ENCODE measurements around the gene VRK1. TPM values are rescaled to one million over a fixed set of nuclear protein-coding genes. Genes with fewer than 3 reads are reported as not detected.

Gene VRK1
- total RNA-seq, 1 experiment from 2014 or later = 67.3 TPM

- Mint-ChIP-seq H3K4me3 (no peak overlapping the region), H3K36me3 (peaks cover 21% of the 10 kb centered on the region), H3K9me3 (peaks cover 5% of the 10 kb centered on the region), H3K27ac (no peak overlapping the region), H3K27me3 (ENCODE audit: low read depth) (no peaks in the 10 kb centered on the region), H3K4me1 (peaks cover 12% of the 10 kb centered on the region)
- CTCF ChIA-PET = interaction anchor here (1.7 kb wide), 1 partner anchor 20 kb away, joined by 4 read pairs; no protein-coding TSS in a partner anchor
- POLR2A ChIA-PET = no interaction called here
- no peak for DNase-seq (ENCODE audit: low spot score)
- no peak for TF ChIP-seq SMAD3 (CRISPR knock-in tag; IDR thresholded peaks at IDR 0.05; ENCODE audit: borderline replicate concordance)
- no peak for TF ChIP-seq PRRX2 (CRISPR knock-in tag; IDR thresholded peaks at IDR 0.05)
- no peak for ATAC-seq
These were observed 35.2 kb downstream of the VRK1 start for GRCh38 chr14:96832351-96832750.

- DNase-seq (ENCODE audit: low spot score) (no peak), ATAC-seq (no peak)
- TF ChIP-seq PREB (CRISPR knock-in tag; IDR thresholded peaks at IDR 0.05; ENCODE audit: borderline replicate concordance) (no peak), ETV6 (CRISPR knock-in tag; IDR thresholded peaks at IDR 0.05) (no peak), ZSCAN18 (CRISPR knock-in tag; IDR thresholded peaks at IDR 0.05) (no peak), ZNF396 (CRISPR knock-in tag; IDR thresholded peaks at IDR 0.05; ENCODE audit: borderline replicate concordance) (no peak), ATF3 (CRISPR knock-in tag; conservative IDR thresholded peaks at IDR 0.05) (no peak), MYBL2 (CRISPR knock-in tag; IDR thresholded peaks at IDR 0.05) (no peak), GABPB1 (CRISPR knock-in tag; IDR thresholded peaks at IDR 0.05) (no peak), ZNF416 (CRISPR knock-in tag; IDR thresholded peaks at IDR 0.05) (no peak)
- Mint-ChIP-seq H3K4me1 (no peaks in the 10 kb centered on the region; the same call in 1 of the 2 replicates), H3K4me3 (no peak overlapping the region), H3K9me3 (no peaks in the 10 kb centered on the region), H3K36me3 (peaks cover 48% of the 10 kb centered on the region), H3K27ac (no peak overlapping the region), H3K27me3 (ENCODE audit: low read depth) (no peaks in the 10 kb centered on the region)
- ChIA-PET POLR2A (no interaction called here), CTCF (interaction anchor here (0.7 kb wide), 1 partner anchor 82 kb away, joined by 5 read pairs; no protein-coding TSS in a partner anchor)
These were observed 41.3 kb downstream of the VRK1 start for GRCh38 chr14:96838449-96838848.

GRCh38 chr14:96839251-96839650 is 42.1 kb downstream of the VRK1 start:
- no peak for DNase-seq (ENCODE audit: low spot score)
- Mint-ChIP-seq H3K27me3 (ENCODE audit: low read depth) (no peaks in the 10 kb centered on the region), H3K4me3 (no peak overlapping the region), H3K4me1 (no peaks in the 10 kb centered on the region; the same call in 1 of the 2 replicates), H3K36me3 (peaks cover 43% of the 10 kb centered on the region), H3K9me3 (no peaks in the 10 kb centered on the region), H3K27ac (peak overlapping the region; percentile 63)
- ChIA-PET POLR2A (no interaction called here), CTCF (no interaction called here)
- ATAC-seq = no peak
- TF ChIP-seq NFYB (CRISPR knock-in tag; conservative IDR thresholded peaks at IDR 0.05; ENCODE audit: low read depth) = no peak
- no peak for TF ChIP-seq TP53 (CRISPR knock-in tag; IDR thresholded peaks at IDR 0.05)
- TF ChIP-seq TEAD1 (CRISPR knock-in tag; IDR thresholded peaks at IDR 0.05) = no peak
- TF ChIP-seq E2F1 (CRISPR knock-in tag; IDR thresholded peaks at IDR 0.05) = no peak
- TF ChIP-seq USF2 (CRISPR knock-in tag; IDR thresholded peaks at IDR 0.05) = no peak

- no peaks in the 10 kb centered on the region for H3K9me3 Mint-ChIP-seq
- ChIA-PET POLR2A (no interaction called here), CTCF (interaction anchor here (0.9 to 2.4 kb wide), 2 partner anchors 10 to 79 kb away, joined by 3 to 10 read pairs; no protein-coding TSS in a partner anchor)
- ATAC-seq (no peak), DNase-seq (ENCODE audit: low spot score) (no peak)
- no peak overlapping the region for H3K4me3 Mint-ChIP-seq
- H3K27me3 Mint-ChIP-seq (ENCODE audit: low read depth) = no peaks in the 10 kb centered on the region
- no peak overlapping the region; the same call in 1 of the 2 replicates for H3K27ac Mint-ChIP-seq
- H3K4me1 Mint-ChIP-seq = no peaks in the 10 kb centered on the region
- H3K36me3 Mint-ChIP-seq = peaks cover 40% of the 10 kb centered on the region
- TF ChIP-seq E2F5 (CRISPR knock-in tag; IDR thresholded peaks at IDR 0.05) (no peak), ZNF532 (CRISPR knock-in tag; IDR thresholded peaks at IDR 0.05; ENCODE audit: borderline replicate concordance) (no peak), GRHL2 (CRISPR knock-in tag; IDR thresholded peaks at IDR 0.05; ENCODE audit: insufficient replicate concordance, severe bottlenecking) (no peak), CBFB (CRISPR knock-in tag; IDR thresholded peaks at IDR 0.05; ENCODE audit: low read depth) (no peak), ZNF671 (CRISPR knock-in tag; IDR thresholded peaks at IDR 0.05) (no peak)
These were observed 46.0 kb downstream of the VRK1 start for GRCh38 chr14:96843137-96843536.

Measured in WTC11 (cell line).